Measurements from ENCODE around the gene TMEM233.

TMEM233 gene

GRCh38 chr12:119683413-119683812, 89.8 kb downstream of the TMEM233 start:
- no peak for DNase-seq

DNA sequence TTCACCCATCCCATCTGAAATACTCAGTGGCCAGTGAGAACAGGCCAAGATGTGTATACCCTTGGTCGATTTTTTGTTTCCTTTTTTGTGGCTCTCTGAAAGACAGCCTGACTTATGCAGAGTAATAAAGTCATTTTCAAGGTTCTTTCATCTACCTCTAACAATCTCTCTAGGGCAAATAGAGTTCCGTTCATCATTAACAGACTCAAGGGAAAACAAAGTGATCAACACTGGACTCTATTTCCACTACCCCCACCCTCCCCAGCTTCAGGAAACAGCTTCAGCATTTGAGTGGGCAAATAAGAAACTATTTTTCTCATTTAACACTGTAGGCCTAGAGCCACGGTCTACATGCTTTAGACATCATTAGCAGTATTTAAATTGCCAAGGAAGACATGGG, 90.2 kb downstream of the TMEM233 start:
- DNase-seq: no peak

- no peak for DNase-seq
Measured at GRCh38 chr12:119684711-119685369, 91.3 kb downstream of the TMEM233 start.

DNA sequence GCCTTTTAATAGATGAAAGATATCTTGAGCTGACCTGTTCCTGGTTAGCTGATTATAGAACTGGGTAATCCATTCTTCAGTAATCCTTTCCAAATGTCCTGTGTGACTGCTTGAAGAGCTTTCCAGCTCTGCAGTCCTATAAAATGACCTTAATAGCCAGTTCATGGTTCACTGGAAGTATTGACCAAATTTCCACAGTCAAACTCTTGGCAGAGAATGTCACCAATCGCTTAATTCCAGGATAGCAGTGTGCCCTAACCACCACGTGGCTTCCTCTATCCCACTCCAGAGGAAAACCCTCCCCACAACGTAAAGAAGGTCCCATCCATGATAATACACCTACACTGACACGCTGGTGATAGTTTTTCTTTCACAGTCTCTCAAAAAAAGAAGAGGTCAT, 91.8 kb downstream of the TMEM233 start:
- DNase-seq: no peak

DNA sequence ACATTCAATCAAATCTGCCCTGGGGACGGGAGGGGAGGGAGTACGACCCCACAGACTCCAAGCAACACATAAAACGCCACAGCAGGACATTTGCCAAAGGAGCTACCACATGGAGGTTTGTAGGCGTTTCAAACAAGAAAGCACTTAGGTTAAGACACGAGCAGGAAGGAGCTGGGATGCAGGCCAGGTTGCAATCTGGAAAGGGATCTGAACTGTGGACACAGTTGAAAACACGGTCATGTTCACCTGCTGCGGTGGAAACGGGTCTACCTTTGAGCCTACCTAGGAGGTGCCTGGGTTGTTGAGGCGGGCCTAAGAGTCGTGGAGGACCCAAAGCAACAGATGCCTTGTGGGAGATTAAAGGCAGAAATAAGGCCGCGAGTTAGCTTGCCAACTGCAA, 92.8 kb downstream of the TMEM233 start:
- no peak for DNase-seq

GRCh38 chr12:119686776-119687175, 93.2 kb downstream of the TMEM233 start:
- DNase-seq: no peak

DNA sequence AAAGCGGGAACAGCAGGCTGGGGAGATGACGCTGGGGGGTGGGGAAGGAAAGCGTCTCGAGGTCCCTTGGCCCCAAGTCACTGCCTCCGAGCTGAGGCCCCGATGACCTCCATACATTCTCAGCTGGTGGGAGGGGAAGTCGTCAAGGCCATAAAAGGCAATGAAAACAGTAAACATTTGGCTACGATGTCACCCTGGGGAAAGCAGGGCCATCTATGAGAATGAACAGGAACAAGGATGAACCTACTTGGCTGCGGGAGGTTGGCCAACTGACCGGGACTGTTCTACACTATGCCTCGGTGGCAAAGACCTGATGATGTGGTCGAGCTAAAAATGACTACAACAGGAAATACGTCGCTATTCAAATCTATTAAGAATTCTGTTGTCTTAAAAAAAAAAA, 93.8 kb downstream of the TMEM233 start:
- no peak for DNase-seq

DNA sequence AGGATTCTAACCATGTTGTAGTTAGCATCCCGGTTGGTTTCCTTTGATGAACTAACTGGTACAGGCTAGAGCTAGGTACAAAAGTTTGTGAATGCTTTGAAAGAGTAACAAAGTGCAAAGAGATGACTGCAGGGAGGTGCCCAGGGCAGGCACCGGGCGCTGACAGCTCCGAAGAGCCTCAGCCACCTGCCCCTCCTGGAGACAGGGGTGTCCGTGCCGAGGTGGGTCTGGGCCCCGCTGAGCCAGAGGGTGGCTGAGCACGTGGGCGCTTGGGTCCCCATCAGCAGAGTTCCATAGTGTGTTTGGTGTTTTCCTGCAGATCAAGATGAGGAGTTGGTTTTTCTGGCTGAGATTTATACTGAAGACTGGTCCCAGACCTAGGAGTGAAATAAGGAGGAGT, 94.3 kb downstream of the TMEM233 start:
- DNase-seq: no peak

DNA sequence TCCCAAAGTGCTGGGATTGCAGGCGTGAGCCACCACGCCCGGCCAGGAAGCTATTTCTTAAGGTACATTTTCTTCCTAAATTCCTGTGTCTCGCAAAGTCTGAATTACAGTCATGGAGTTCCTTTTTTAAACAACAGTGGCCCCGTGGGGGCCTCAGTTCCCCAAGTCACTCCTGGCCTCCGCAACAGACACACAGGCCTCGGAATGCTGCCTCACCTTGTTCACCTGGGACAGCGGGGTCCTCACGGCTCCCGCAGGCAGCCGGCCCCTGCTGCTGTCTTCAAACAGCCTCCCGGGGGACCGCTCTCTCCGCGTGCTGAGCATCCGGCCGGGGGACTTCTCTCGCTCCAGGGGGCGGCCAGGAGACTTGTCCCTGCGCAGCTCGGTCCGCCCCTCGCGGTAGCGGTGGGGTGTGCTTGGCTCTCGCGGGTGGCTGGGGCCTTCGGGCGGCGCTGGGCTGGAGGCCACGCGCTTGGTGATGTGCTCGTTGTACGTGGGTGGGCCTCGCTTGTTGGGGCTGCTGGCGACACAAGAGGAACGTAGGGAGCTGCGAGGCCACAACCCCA, 96.4 kb downstream of the TMEM233 start:
- no peak for DNase-seq

DNA sequence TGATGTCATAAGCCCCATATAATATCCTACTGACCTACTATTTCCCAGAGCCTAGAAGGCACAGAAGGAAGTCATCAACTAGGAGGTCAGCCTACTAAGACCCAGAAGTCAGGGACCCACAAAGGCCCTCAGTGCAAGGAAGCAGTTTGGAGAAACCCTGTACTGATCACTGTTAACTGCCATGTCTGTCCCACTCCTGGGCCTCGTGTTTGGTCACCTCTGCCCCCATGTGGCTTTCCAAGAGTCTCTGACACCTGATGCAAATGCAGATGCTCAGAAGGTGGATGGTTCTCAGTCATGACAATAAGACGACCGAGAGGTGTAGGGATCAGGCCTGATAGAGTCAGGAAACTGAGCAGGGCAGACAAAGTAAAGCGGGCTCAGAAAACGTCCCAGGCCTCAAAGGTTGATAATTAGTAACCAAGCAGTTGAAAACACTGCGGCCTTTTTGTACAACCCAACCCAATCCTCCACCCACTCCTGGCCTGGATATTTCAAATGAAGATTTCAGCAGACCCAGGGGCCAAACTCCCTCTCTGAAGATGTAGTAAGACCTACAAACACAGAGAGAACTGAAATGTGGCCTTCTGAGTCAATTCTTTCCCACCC, 97.7 kb downstream of the TMEM233 start:
- no peak for DNase-seq

GRCh38 chr12:119692410-119692809, 98.8 kb downstream of the TMEM233 start:
- DNase-seq: no peak

Data from NCI-H2081 treated with DMSO at 0.1 percent for 48 hours (cell line).